DMS79 treated with DMSO at 0.1 percent for 48 hours (cell line): ENCODE results near the gene TRIM47.

Source experiments
- DNase-seq: peaks from one replicate; lab custom pipeline; 2025; lab: John Stamatoyannopoulos, UW

Gene TRIM47

DNA sequence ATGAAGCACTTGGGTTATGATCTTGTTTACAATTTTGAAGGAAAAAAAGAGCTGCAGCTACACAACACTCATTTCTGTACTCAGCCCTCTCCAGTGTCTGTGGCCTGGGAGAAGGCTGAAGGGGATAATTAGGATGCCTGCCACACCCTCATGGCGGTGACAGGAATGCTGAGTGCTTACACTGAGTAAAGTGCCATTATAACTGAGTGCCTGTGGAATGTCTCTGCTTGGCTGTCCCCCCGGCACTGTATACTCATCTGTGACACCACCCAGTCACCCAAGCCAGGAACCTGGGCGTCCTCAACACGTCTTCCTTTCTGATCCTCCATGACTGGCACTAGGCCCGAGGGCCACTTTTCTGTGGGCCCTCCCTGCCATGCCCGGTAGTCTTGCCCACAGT is 29.8 kb upstream of the TRIM47 start:
- DNase-seq = peak; percentile 90

DNA sequence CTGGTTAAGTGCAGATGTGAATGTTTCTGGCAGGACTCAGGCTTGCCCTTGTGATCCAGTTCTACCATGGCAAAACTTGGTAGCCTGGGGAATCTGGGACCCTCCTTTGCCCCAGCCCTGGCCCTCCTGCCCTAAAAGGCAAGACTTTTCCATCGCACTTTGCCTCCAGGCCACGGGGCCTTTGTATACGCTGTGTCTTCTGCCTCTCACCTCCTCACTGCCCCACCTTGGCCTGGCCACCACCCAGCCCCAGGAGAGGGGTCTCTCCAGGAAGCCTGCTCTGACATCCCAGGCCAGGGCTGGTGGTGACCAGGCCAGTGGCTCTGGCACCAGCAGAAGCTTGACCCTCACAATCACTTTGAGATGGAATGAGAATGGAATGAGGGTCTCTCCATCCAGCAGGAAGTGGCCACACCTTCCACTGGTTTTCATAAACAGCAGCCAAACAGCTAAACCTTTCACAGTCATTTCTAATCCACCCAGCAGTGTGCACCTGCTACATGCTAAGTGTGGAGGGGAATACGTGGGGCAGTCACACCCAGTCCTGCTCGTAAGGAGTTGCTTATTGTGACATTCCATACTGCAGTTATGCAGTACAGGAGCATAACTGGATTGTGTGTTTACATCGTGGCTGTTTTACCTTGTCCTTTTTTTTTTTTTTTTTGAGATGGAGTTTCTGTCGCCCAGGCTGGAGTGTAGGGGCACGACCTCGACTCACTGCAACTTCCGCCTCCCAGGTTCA is 27.9 kb upstream of the TRIM47 start:
- no peak for DNase-seq

DNA sequence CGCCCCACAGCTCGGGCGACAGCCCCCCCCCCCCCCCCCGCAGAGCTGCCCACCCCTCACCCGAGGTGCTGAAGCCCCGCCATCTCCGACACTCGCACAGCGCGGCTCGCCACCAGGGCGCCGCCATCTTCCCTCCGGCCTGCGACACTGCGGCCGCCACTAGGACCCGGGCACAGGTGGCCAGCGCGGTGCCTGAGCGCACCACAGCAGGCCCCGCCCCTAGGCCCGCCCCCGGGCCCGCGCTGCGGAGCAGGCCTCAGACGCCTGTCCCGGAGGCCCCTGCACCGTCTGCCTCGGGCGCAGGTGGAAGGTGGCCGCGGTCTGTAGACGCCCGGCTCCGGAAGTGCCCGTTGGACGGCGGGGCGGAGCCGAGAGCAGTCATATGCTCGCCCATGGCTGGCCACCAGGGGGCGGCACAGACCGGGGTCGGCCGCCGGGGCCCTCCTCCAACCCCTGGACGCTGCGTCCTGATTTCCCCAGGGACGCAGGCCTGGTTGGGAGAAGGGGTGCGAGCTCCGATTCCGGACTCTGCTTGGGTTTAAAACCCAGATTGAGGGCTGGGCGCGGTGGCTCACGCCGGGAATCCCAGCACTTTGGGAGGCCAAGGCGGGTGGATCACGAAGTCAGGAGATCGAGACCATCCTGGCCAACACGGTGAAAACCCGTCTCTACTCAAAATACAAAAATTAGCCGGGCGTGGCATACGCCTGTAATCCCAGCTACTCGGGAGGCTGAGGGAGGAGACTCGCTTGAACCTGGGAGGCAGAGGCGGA is 26.6 kb upstream of the TRIM47 start, which contains the start of gene MRPL38:
Gene MRPL38, minus strand, starts transcription at position 136 of the 773 bp plus-strand sequence. Its CDS starts 9 bp downstream, at position 127.
- DNase-seq = peak; percentile 88

DNA sequence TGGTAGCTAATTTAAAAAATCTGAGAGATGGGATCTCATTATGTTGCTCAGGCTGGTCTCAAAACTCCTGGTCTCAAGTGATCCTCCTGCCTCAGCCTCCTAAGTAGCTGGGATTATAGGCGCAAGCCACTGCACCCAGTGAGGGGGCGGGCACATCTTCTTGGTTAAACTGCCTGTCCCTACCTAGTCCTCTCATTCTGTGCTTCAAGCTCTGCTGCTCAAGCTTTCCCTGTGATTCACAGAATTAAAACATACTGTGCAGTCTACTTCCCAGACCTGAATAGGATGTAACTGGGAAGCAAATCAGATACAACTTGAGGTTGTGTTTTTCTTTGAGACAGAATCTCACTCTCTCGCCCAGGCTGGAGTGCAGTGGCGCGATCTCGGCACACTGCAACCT is 24.0 kb upstream of the TRIM47 start:
- no peak for DNase-seq

DNA sequence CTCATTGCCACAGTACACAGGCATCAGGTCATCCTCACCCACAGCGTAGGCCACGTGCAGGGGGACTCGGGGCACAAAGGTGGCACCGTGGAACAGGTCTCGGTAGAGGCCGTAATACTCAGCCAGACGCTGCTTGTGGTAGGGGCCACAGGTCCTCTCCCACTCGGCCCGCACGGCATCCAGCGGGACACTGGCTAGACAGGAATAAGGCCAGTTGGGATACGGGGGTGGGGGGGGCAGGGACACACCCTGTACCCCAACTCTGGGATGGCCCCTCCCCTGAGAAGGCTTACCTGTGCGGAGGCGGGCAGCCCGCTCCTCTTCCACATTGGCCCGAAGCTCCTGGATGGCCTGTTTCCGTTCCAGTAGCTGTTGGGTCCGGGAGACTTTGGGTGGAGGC is 23.3 kb upstream of the TRIM47 start:
- DNase-seq = no peak

DNA sequence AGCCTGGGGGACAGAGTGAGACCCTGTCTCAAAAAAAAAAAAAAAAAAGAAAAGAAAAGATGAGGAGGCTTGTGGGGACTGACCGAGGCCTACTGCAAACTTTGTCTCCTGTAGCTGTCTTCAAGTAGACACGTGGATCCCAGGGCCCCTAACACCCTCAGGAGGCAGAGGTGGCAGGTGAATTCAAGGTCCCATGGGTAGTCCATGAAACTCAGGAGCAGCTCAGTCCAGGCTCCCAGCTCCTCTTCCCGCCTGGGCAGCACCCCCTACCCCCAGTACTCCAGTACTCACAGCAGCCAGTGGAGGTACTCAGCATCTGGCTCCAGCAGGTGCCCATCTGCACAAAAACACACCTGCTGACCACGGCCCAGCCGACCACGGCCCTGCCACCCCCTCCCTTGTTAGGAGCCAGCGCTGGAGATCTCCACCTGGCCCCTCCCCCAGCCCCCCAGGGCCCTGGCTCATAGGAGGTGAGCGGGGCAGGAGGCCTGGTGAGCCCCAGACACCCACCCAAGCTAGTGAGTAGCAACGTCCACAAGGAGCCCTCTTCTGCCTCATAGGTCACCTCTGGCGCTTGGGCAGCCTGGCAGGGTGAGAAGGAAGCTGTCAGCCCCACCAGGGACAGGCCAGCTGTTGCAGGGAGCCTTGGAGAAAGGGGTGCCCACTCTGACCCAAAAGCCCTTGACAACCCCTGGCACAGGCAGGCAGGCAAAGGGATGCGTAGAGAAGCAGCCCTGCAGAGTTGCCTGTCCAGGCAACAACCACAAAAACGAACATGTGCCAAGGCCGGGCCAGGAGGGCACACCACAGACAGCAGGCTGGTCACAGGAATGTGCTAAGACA is 22.5 kb upstream of the TRIM47 start:
- no peak for DNase-seq

DNA sequence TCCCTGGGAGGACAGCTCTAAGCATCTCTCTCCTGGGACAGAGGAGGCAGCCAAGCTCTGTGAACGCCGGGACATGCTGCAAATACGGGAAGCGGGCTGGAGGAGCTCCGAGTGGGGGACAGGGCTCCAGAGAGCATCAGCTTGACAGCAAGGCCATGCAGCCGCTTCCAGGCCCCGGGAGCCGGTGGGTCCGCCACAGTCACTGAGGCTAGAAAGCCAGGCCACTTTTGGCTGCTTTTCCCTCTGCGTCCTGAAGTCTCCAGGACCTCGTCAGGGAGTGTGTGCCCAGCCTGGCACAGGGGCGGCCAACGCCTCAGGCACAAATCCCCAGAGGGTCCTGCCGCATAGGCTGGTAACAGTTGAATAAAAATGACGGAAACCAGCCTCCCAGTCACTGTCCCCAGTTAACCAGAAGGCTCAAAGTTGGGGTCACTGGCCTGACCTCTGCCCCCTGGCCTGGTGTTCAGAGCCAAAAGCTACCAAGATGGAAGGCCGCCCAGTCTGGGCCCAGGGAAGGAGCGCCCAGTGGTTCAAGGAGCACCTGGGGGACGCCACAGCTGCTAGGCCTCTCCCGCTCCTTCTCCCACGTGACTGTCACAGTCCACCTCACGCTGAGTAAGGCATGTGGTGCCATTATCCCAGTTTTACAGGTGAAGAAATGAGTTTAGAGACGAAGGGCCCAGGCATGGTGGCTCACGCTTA is 21.5 kb upstream of the TRIM47 start:
- no peak for DNase-seq

DNA sequence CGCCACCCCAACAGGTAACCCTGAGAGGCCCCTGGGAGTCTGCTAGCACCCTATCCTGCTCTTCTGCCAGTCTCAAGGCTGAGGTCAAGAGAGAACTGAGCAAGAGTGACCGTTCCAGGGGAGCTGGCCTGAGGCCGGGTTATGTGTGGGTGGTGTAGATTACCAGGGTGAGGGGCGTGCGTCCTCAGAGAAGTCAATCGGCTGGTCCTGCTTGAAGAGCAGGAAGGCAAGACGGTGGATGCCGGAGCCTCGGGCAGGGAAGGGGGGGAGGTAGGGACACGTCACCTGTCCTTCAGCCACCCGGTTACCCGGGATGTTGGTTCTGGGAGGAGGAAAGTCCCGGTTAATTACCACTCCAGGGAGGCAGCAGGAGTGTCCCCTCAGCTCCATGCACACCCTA is 21.0 kb upstream of the TRIM47 start:
- no peak for DNase-seq

DNA sequence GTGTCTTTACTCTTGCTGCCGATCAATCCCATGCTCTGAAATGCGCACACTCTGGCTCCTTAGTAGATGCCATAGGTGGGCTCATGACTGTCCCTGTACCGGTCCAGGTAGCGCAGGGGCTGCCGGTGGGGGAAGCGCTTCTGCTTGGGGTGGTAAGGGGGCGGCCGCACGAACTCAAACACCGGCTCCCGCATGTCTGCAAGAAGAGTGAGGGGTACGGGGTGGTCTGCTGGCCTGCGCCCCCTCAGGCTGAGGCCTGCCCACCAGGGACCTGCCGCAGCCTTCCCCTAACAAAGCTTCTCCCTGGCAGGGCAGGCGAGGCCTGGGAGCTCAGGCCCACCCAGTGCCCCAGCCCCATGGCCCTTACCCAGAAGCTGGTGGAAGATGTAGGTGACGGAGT is 20.4 kb upstream of the TRIM47 start:
- no peak for DNase-seq

DNA sequence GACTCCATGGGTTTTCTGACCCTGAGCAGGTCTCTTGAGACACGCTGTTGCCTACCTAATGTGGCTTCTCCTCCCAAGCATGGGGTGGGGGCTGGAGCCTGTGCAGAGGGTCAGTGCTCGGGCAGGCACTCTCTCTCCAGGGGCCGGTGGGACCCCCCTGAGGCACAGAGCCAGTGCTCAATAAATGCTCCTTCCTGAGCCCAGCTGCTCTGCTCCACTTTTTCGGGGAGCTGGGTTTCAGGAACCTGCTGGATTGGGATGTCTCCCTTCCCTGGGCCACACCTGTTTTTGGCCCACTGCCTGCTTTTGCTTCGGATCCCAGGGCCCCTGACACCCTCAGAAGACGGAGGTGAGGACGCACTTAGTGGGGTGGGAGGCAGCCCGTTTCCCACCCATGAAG is 19.7 kb upstream of the TRIM47 start:
- DNase-seq = no peak

DNA sequence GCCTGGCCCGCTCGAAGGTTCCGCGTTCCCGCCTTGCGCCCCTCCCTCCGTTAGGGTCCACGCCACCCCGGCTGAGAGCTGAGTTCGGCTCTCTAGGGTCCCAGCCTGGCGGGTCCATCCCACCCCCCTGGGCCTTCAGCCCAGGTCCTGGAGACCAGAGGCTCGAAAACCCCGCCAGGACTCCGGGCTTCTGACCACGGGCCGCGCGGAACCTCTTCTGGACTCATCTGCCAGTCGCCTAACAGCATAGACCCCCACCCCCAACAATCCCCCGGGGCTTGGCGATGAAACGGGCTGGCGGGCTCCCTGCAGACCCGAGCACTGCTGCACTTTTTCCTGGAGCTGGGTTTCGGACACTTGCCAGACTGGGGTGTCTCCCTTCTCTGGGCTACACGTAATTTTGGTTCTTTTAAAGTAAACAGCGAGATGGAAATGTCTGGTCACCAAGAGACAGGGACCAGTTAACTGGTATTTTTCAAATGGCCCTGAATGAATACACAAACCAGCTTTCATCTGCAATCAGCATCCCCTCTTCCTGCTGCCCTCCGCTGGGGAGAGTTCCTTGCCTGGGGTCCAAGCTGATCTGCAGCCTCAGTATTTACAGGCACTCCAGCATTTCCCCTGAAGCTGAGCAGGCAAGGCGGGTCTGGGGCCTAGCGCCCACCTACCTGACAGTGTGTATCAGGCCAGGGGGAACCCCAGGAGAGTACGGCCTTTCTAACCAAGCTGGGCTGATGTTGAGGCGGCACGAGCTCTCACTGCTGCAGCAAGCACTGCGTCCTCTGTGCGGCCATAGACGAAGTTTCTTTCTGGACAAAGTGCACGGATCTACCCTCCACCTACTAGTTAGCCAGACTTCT is 19.0 kb upstream of the TRIM47 start:
- DNase-seq = no peak

DNA sequence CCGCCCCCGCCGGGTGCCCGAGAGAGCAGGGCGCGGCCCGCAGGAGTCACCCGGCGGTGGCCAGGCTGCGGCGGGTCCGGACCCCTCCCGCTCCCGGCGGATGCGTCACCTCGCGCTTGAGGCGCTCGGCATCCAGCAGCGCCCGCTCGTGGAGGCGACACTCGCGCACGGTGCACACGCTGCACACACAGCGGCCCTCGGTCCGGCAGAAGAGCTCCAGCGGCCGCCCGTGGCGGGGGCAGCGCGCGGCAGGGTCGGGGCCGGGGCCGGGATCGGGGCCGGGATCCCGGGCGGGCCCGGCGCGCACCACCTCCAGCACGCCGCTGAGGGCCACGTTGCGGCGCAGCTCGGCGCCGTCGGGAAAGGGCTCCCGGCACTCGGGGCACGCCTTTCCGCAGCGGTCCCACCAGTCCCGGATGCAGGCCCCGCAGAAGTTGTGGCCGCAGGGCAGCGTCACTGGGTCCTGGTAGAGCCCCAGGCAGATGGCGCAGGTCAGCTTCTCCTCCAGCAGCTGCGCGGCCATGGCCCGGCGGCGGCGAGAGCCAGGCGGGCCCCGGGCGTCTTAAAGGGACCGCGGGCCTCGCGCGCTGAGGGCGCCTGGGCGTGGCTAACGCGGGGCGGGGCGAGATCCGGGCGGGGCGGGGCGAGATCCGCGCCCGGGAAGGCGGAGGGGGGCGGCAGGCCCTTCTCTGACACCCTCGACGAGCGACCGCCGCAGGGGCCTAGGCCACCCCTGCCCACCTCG is 18.2 kb upstream of the TRIM47 start, which contains the start of gene TRIM65:
Gene TRIM65, minus strand, starts transcription at position 537 of the 745 bp plus-strand sequence. Its CDS starts 14 bp downstream, at position 523.
- DNase-seq = peak; percentile 31

DNA sequence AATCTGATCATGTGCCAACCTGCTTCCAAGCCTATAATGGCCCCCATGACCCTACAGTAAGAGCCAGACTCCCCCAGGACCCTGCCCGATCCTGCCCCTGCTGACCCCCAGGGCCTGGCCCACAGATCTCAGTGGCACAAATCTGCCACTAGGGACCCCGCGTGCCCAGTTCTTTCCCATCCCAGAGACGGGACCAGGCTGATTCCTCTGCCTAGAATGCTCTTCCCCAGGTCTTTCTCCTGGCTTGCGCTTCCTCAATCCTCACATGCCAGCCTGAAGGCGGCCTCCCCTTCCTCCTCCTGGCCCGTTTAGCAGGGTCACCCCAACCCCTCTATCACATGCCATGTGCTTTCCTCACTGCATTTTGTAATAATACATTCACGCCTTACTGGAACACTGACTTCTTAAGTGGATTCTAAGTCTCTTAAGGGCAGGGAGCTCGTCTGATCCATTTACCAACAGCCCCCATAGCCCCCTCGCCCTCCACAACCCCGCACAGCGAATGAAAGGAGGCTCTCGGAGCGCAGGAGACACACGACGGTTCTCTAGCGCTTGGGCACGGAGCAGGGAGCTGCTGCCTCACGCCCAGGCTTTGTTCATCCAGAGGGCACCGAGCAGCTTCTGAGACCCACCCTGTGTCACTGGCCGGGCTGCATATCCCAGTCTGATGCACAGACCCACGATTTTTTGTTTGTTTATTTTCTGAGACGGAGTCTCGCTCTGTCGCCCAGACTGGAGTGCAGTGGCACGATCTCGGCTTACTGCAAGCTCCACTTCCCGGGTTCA is 17.2 kb upstream of the TRIM47 start:
- DNase-seq = peak; percentile 25

DNA sequence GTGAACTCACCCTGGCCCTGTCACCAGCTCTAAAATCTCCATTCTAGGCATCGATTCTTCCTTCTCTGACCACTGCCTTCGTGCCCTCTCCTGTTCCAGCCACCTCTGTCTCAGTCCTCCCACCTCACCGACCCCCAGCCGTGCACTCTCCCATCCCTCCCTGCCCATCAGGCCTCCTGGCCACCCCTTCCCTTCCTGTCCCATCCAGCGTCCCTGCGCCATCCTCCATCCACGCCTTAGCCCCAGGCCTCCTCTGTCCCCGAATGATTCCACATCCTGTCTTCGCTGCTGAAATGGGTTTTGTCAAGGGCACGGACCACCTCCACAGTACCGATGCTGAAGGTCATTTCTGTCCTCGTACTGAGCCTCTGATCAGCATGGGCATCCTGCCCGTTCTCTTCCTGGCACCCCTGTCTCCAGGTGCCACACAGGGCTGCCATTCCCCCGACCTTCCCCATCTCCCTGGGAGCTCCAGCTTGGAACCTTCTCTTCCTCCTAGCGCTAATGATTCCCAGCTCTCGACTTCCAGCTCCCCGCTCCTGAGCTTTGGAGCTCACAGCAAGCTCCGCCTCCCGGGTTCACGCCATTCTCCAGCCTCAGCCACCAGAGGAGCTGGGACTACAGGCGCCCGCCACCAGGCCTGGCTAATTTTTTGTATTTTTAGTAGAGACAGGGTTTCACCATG is 15.8 kb upstream of the TRIM47 start:
- no peak for DNase-seq

DNA sequence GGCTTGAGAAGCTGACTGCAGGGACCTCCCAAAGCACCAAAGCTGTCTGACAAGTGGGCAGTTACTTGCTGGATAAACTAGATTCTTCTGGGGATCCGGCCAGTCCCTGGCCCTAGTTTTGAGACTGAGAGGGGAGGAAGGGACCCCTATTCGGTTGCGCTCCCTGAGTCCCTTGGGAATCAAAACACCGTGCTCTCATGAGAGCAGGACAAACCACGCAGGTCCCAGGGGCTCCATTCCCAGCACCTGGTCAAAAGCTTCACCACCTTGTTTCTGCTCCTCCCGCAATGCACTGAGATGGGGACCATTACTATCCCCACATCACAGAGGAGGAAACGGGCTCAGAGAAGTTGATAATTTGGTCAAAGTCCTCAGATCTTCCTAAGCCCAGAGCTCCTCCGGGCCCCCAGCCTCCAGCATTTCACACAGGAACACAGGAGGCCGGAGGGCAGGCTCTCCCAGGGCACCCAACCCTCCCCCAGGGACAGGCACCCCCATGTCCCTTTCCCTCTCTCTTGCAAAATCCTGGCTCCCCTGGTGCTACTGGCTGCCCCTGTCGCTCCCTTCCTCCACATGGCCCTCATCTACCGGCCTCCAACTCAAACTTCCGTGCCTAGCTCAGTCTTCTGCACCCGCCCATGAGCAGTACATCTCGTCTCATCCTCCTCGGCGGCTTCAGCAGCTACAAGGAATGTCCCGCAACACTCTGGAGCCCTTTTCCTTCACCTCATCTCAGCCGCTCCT is 15.1 kb upstream of the TRIM47 start:
- DNase-seq = no peak

DNA sequence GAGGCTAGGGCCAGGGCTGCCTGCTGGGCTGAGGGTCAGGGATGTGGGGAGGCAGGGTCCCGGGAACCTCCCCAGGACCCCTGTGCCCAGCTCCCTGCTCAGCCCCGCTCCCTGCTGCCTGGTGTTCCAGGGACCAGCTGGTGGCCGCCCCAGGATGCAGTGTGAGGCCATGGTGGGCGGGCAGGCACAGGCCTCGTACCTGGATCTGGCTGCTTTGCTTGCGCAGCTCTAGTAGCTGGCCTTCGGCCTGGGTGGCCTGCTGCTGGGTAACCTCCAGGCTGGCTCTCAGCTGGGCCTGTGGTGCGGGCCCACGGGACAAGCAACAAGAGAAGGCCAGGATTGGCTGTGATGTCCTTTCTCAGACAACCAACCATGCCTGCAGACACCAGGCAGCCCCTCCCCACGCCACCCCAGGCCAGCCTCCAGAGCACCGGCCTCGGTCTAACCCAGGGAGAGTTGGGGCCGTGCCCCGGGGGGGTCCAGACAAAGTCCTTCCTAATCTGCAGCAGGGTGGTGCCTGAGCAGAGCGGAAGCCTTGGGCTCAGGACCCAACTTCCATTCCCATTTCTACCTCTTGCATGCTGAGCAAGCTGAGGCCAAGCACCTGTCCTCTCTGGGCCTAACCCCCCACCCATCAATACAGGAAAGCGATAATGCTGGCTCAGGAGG is 14.3 kb upstream of the TRIM47 start:
- DNase-seq = no peak
